ENCODE results near the gene CD274.
"Not testable (repeated sequence)": the region's sequence is repeated elsewhere in the genome, so short reads cannot be mapped to it uniquely, and the experiment has no call there.

CD274 gene

DNA sequence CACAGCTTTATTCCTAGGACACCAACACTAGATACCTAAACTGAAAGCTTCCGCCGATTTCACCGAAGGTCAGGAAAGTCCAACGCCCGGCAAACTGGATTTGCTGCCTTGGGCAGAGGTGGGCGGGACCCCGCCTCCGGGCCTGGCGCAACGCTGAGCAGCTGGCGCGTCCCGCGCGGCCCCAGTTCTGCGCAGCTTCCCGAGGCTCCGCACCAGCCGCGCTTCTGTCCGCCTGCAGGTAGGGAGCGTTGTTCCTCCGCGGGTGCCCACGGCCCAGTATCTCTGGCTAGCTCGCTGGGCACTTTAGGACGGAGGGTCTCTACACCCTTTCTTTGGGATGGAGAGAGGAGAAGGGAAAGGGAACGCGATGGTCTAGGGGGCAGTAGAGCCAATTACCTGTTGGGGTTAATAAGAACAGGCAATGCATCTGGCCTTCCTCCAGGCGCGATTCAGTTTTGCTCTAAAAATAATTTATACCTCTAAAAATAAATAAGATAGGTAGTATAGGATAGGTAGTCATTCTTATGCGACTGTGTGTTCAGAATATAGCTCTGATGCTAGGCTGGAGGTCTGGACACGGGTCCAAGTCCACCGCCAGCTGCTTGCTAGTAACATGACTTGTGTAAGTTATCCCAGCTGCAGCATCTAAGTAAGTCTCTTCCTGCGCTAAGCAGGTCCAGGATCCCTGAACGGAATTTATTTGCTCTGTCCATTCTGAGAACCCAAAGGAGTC is at the start of gene CD274:
CD274 (plus strand) TSS at position 184 of the 733 bp plus-strand sequence. CDS start 5,572 bp downstream, outside the sequence.
- peak; percentile 97 for DNase-seq (ENCODE audit: low spot score)

DNA sequence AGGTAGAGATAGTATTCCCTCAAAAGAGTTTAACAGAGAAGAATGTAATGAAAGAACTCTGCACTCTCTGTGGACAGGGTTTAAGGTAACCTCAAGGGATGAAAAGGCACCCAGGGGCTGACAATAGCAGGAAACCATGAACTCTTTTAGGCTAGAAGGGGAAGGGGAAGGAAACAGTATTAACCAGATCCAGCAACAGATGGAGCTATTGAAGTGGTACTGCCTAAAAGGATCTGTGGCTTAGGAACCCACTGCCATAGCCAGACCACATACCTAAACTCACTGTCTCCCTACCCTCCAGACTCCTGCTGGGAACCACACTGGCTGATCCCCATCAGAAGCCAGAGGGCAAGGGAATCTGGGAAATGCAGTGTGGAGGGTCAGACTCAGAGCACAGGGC is 48.1 kb upstream of the CD274 start:
- DNase-seq (ENCODE audit: low spot score): no peak

DNA sequence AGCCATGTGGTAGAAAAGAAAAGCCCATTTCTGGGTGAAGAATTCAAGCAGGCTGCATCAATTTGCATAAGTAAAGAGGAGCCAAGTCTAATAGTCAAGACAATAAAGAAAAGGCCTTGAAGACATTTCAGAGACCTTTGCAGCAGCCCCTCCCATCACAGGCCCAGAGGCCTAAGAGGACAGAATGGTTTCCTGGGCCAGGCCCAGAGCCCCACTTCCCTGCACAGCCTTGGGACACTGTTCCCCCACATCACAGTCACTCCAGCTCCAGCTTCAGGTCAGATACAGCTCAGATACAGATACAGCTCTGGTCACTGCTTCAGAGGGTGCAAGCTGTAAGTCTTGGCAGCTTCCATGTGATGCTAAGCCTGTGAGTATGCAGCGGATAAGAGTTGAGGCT is 41.7 kb upstream of the CD274 start:
- DNase-seq (ENCODE audit: low spot score): no peak

DNA sequence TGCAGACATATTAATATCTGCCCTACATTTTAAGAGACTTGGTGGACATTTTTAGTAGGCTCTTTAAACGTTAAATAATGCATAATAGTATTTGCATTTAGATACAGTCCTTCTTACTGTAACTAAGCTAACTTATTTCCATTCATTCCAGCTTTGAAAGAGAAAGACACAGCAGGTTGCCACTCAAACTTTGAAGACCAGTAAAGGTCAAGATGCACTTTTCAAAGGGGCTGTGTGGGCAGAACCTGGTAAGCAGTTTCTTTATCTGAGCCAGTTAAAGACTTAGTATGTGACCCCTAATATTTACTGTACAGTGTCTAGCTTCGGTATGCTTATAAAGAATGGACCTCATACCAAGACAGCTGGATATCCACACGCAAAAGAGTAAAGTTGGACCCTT is 33.4 kb upstream of the CD274 start:
- DNase-seq (ENCODE audit: low spot score): no peak

DNA sequence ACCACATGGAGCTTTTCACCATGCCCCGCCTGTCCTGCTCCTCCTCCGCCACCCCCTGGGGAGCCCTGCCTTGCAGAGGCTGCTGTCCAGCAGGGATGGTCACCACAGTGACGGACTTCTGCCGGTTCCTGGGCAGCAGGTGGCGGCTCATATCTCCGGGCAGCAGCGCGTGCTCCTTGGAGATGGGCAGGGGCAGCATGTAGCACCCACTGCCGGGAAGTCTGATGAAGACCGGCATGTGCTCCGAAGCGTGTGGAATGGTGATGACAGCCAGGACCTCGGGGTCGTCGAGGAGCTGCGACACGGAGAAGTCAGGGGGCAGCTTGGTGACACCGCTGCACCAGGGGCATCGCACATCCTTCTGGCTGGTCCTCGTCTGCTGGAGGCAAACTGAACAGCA is 31.9 kb upstream of the CD274 start:
- no peak for DNase-seq (ENCODE audit: low spot score)

DNA sequence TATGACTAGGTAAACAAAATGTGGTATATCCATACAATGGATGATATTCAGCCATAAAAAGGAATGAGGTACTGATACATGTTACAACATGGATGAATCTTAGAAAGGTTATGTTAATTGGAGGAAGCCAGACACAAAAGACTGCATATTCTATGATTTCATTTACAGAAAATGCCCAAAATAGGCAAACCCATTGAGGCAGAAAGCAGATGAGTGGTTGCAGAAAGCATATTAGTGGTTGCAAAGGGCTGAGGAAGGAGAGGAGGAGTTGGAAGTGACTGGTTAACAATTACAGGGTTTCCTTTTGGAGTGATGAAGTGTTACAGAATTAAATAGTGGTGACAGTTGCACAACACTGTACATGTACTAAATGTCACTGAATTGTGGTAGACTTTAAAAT is 30.4 kb upstream of the CD274 start:
- no peak for DNase-seq (ENCODE audit: low spot score)

DNA sequence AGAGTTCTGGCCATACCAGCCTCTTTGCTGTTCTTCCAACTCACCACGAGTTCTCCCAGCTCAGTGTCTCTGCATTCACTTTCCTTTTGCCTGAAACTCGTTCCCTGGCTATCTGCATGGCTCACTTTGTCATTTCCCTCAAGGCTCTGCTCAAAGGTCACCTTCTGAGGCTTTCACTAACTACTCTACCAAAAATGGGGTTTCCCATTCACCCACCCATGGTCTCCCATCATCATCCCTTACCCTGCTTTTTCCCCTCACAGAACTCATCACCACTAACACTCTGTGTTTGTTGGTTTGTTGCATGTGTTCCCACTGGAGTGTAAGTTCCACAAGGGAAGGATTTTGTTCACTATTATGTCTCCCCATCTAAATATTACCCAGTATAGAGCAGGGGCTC is 29.2 kb upstream of the CD274 start:
- DNase-seq (ENCODE audit: low spot score): no peak

DNA sequence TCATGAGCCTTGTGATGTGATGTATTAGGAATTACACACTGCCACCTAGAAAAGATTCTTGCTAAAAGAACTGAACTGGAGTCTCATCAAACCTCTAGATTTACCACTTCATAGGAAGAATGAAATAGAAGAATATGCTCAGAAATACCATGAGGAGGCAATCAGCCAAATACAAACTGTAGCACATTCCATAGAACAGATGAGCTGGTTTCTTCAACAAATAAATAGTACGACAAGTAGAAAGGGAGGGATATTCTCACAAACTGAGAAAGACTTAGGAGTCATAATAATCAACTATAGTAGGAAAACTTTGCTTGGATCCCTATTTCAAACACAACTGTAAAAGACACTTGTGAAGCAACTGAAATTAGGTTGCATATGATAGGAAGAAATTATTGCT is 28.1 kb upstream of the CD274 start:
- no peak for DNase-seq (ENCODE audit: low spot score)

DNA sequence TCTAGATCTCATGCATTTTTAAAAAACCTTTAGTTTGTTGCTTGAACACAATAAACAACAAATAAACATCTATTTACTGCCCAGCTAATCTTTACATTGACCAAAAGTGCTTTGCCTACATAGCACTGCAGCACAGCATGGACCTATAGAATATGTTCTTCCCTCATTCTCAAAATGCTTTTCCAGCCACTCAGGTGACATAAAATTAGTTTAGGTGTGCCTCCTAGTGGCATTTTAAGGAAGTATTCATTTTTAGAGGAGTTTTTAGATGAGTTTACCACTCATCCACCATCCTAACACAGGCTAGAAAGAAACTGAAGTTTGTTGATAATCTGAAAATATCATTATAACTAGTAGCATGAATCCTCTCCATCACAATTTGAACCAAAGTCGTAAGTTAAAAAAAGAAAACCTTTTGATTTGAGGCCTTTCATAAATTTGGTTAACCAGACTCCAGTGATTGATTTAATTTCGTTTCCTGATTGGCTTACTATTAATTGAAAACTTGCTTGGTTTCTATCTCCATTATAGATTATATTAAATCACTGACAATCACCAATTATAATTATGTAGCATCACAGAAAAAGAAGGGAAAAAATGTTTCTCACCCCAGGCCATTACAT is 25.2 kb upstream of the CD274 start:
- DNase-seq (ENCODE audit: low spot score): peak; percentile 56

DNA sequence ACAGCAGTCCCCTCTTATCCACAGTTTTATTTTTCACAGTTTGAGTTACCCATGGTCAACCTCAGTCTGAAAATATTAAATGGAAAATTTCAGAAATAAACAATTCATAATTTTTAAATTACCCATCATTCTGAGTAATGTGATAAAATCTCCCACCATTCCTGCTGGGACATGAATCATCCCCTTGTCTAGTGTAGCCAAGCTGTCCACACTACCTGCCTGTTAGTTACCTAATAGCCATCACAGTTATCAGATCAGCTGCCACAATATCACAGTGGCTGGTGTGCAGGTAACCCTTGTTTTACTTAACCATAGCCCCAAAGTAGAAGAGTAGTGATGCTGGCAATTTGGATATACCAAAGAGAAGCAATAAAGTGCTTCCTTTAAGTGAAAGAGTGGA is 23.3 kb upstream of the CD274 start:
- DNase-seq (ENCODE audit: low spot score): no peak

DNA sequence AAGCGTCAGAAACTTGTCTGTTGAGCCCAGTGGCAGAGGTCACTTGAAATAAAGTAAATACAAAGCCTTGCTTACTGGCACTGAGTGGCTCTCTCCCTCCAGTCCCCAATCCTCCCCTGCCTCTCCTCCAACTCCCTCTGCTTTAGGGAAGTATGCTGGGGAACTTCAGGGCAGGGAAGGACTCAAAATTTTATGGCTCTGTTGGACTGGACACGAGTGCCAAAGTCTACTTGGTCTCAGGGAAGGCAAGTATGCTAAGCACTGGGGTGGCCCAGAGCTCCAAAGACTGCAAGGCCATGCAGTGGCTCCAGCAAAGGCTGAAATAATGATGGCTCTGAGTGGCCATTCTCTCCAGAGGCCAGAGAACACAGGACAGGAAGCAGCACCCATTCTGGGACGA is 22.2 kb upstream of the CD274 start:
- DNase-seq (ENCODE audit: low spot score): no peak

DNA sequence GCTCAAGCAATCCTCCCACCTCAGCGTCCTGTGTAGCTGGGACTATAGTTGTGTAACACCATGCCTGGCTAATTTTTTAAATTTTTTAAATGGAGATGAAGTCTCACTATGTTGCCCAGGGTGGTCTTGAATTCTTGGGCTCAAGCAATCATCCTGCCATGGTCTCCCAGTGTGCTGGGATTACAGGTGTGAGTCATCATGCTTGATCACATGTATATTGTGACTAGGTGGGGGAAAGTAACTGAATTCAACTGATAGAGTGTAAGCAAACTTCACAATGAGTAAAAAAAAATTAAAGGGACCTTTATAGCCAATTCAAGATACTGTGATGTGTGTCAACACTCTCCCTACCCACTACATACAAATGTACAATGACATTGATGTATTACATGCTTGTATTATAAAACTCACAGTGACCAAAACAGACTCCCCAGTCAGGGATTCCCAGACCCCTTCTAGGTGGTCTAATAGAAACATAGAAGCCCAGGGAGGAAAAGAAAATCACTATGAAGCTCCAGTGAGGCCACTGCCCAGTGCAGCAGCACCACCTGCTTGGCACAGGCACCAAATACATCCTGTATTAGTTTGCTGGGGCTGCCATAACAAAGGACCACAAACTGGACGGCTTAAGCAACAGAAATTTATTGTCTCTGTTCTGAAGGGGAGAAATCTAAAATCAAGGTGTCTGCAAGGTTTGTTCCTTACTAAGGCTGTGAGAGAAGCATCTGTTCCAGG is 21.4 kb upstream of the CD274 start:
- peak; percentile 19 for DNase-seq (ENCODE audit: low spot score)

DNA sequence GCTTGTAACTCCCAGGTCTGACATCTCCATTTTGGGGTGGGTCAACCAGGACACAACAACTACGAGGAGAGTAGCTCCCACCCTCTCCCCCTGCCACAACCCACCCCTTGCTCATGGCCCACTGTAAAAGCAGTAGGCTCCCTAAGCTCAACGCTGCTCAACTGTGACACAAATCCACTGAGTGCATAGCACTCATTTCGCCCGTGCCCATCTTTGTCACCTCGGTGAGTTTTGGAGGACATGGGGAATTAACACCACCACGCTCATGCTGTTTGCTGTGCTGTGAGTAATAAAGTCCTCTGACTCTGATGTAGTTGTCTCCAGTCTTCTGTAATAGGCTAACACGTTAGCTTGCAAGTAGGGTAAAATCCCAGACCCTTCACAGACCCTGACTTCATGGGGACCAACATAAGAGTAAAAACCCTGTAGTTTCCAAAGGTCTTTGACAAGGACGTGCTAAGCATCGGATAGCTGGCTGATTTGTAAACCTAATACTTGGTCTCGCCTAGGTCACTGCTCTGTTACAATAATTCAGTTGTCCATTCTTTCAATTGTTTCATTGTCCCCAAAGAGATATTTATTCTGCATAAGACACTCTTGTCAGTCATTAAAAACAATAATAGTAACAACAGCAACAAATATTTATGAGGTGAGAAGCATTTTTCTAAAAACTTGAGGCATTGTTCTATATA is 20.3 kb upstream of the CD274 start:
- DNase-seq (ENCODE audit: low spot score): no peak

DNA sequence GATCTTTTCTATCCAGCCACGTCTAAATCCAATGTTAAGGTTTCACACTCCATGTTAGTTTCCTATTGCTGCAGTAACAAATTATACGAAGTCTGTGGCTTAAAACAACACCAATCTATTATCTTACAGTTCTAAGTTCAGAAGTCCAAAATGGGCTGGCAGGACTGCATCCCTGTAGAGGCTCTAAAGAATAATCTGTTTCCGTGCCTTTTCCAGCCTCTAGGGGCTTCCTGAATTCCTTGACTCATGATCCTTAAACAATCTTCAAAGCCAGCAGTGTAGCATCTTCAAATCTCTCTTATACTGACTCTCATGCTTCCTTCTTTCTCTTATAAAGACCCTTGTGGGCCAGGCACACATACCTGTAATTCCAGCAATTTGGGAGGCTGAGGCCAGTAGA is 19.4 kb upstream of the CD274 start:
- peak; percentile 30 for DNase-seq (ENCODE audit: low spot score)

DNA sequence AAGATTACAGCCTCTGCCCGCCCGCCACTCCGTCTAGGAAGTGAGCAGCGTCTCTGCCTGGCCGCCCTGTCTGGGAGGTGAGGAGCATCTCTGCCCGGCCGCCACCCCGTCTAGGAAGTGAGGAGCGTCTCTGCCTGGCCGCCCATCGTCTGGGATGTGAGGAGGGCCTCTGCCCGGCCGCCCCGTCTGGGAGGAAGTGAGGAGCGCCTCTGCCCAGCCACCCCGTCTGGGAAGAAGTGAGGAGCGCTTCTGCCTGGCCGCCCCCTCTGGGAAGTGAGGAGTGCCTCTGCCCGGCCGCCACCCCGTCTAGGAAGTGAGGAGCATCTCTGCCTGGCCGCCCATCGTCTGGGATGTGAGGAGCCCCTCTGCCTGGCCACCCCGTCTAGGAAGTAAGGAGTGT is 17.5 kb upstream of the CD274 start:
- DNase-seq (ENCODE audit: low spot score): not testable (repeated sequence)

DNA sequence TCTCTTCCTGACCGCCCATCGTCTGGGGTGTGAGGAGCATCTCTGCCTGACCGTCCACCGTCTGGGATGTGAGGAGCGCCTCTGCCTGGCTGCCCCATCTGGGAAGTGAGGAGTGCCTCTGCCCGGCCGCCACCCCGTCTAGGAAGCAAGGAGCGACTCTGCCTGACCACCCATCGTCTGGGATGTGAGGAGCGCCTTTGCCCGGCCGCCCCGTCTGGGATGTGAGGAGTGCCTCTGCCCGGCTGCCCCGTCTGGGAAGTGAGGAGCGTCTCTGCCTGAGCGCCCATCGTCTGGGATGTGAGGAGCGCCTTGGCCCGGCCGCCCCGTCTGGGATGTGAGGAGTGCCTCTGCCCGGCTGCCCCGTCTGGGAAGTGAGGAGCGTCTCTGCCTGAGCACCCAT is 17.0 kb upstream of the CD274 start:
- not testable (repeated sequence) for DNase-seq (ENCODE audit: low spot score)

DNA sequence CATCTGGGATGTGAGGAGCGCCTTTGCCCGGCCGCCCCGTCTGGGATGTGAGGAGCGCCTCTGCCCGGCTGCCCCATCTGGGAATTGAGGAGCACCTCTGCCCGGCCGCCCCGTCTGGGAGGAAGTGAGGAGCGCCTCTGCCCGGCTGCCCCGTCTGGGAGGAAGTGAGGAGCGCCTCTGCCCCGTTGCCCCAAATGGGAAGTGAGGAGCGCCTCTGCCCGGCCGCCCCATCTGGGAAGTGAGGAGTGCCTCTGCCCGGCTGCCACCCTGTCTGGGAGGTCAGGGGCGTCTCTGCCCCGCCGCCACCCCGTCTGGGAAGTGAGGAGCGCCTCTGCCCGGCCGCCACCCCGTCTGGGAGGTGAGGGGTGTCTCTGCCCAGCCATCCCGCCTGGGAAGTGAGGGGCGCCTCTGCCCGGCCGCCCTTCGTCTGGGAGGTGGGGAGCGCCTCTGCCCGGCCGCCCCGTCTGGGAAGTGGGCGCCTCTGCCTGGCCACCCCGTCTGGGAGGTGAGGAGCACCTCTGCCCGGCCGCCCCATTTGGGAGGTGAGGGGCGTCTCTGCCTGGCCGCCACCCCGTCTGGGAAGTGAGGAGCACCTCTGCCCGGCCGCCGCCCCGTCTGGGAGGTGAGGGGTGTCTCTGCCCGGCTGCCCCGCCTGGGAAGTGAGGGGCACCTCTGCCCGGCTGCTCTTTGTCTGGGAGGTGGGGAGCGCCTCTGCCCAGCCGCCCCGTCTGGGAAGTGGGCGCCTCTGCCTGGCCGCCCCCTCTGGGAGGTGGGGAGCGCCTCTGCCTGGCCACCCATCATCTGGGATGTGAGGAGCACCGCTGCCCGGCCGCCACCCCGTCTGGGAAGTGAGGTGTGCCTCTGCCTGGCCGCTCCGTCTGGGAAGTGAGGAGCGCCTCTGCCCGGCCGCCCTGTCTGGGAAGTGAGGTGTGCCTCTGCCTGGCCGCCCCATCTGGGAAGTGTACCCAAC is 16.2 kb upstream of the CD274 start:
- not testable (repeated sequence) for DNase-seq (ENCODE audit: low spot score)

DNA sequence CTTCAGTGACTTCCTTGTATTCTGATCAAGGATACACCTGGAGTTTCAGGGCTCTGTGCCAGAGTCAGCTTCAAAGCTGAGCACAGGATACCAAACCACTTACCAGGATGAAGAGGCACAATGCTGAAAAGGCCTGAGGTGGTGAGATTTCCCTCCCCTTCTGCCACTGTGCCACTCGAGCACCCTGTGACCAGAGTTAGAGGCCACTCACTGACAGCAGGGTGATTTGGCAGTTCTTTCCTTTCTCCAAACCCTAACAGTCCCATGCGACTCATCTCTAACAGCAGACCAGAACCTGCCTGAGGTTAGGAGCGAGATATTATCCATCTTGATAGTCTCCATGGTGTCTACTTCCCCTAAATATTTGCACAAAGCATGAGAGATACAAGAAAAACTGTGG is 14.4 kb upstream of the CD274 start:
- DNase-seq (ENCODE audit: low spot score): peak; percentile 54

DNA sequence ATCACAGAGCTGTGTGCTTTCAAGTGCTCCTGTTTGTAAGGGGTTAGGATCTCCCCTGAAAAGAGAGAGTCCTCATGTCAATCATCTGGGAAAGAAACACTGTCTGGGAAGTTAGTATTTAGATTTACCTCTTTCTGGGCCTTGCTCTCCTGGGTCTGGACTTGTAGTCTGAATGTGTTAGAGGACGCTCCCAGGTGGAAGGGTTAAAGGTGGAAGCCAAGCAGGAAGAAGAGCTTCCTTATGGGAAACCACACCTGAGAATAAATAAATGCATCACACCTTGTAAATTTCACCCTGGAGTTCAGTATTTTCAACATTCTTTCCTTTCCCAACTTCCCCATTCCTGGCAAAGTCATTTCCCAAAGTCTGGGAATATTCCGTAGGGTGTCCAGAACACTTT is 13.9 kb upstream of the CD274 start:
- no peak for DNase-seq (ENCODE audit: low spot score)

DNA sequence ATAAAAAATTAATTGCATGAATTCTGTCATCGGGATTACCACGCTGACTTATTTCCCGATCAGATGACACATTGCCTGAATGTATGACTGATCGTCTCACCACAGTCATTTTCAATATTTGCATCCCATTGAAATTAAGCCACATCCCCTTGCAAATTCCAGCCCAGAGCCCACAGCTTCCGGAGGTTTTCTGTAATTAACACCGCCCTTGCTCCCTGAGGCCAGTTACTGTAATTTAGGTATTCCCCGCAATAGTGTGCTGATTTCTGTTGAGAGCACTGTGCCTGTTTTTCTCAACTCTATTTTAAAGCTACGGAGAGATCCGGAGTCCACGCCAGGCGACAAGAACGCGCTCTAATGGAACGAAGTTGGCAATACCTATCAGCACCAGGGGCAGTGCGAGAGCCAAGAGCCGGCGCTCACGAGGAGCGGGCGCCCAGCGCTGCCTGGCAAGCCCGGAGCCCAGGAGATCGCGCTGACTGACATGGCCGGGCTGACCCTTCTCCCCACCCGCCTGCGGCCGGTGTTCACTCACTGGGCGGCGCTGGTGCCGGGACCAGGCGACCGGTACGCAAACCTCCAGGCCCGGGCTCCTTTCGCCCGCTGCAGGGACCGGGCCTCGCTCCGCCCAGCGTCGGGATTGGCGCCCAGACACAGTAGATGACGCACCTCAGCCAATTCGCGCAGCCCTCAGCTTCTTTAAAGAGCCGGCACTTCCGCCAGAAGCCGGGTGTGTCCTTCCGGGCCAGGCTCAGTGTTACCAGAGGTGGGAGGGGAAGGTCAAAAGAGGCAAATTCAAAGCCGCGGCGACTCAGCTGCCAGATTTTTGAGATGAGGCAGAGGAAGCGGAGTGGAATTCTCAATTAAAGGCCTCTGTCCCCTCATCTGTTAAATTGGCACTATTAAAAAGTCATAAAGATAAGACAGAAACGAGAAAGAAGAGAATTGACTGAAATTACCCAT is 12.8 kb upstream of the CD274 start, which contains the start of gene PLGRKT:
PLGRKT (minus strand) TSS at position 672 of the 963 bp plus-strand sequence. CDS start 5,948 bp downstream, outside the sequence.
- DNase-seq (ENCODE audit: low spot score): peak; percentile 97
